HEK293 (cell line): ENCODE measurements around the gene S100A2.
A peak's percentile ranks its signal among the peaks of the same experiment; 100 is the strongest.

Experiments used
- CTCF ChIA-PET: fragments of 350-600 bp; formaldehyde crosslinking; extraction: SDS; loops from one replicate; lab custom pipeline; 2021; ENCODE audit warnings: antibody characterized with exemption; lab: Yijun Ruan, JAX
- POLR2A ChIA-PET: fragments of 300-600 bp; formaldehyde crosslinking; extraction: SDS; loops from one replicate; lab custom pipeline; 2020; ENCODE audit warnings: antibody characterized with exemption, inconsistent platforms; lab: Yijun Ruan, JAX
- H3K27ac ChIP-seq: fragments of 200-500 bp; sonication (Bioruptor generic); 2 replicates; pipeline ENCODE4 v1.5.1; 2014; ENCODE audit warnings: low read depth, low read length, control low read depth, inconsistent platforms; ENCODE audit errors: extremely low read depth
- H3K36me3 ChIP-seq, 2 experiments: fragments of 200-500 bp in 1 of 2; sonication (Bioruptor generic) in 1 of 2; 1 replicate in 1 of 2; 2 replicates in 1 of 2; pipeline ENCODE4 v1.5.1; 2014 to 2017; ENCODE audit warnings: inconsistent platforms in 2 of 2, low read length in 2 of 2; ENCODE audit not compliant: control insufficient read depth in 2 of 2, insufficient read depth in 1 of 2
- H3K4me1 ChIP-seq: fragments of 200-500 bp; sonication (Bioruptor generic); 2 replicates; pipeline ENCODE4 v1.5.1; 2014; ENCODE audit warnings: mild to moderate bottlenecking, low read length, inconsistent platforms; ENCODE audit not compliant: control insufficient read depth, insufficient read depth
- H3K4me3 ChIP-seq: 2 replicates; pipeline ENCODE4 v1.5.1; 2011; ENCODE audit warnings: low read depth, mild to moderate bottlenecking, control low read depth, low read length, moderate library complexity
- H3K9me3 ChIP-seq: fragments of 200-500 bp; sonication (Bioruptor generic); 2 replicates; pipeline ENCODE4 v1.5.1; 2014; ENCODE audit warnings: low read depth, low read length, inconsistent platforms; ENCODE audit not compliant: control insufficient read depth, insufficient read depth
- GFI1B ChIP-seq: fragments of 450-650 bp; formaldehyde crosslinking; IDR thresholded peaks from 2 replicates; pipeline ENCODE4 v1.5.1; 2016; ENCODE audit warnings: missing biosample characterization, missing genetic modification characterization
- GLIS1 ChIP-seq: fragments of 450-650 bp; formaldehyde crosslinking; IDR thresholded peaks from 2 replicates; pipeline ENCODE4 v1.5.1; 2016; ENCODE audit warnings: missing biosample characterization, missing genetic modification characterization
- KLF1 ChIP-seq: fragments of 450-650 bp; formaldehyde crosslinking; IDR thresholded peaks from 2 replicates; pipeline ENCODE4 v1.5.1; 2016; ENCODE audit warnings: missing biosample characterization, missing genetic modification characterization
- MEIS1 ChIP-seq: sonication (generic); formaldehyde crosslinking; IDR thresholded peaks from 2 replicates; pipeline ENCODE4 v1.8.1; 2022; ENCODE audit warnings: missing genetic modification reagents, mild to moderate bottlenecking, borderline replicate concordance
- OVOL3 ChIP-seq: fragments of 450-650 bp; formaldehyde crosslinking; IDR thresholded peaks from 2 replicates; pipeline ENCODE4 v1.5.1; 2016; ENCODE audit warnings: missing biosample characterization, missing genetic modification characterization
- RBAK ChIP-seq: fragments of 450-650 bp; formaldehyde crosslinking; IDR thresholded peaks from 2 replicates; pipeline ENCODE4 v1.5.1; 2016; ENCODE audit warnings: missing biosample characterization, missing genetic modification characterization
- SP2 ChIP-seq: fragments of 450-650 bp; formaldehyde crosslinking; IDR thresholded peaks from 2 replicates; pipeline ENCODE4 v1.5.1; 2016; ENCODE audit warnings: missing biosample characterization, missing genetic modification characterization
- SP3 ChIP-seq: fragments of 450-650 bp; formaldehyde crosslinking; IDR thresholded peaks from 2 replicates; pipeline ENCODE4 v1.5.1; 2016; ENCODE audit warnings: missing biosample characterization, missing genetic modification characterization
- SP7 ChIP-seq: fragments of 450-650 bp; formaldehyde crosslinking; IDR thresholded peaks from 2 replicates; pipeline ENCODE4 v1.5.1; 2016; ENCODE audit warnings: missing biosample characterization, missing genetic modification characterization
- ZBTB17 ChIP-seq: fragments of 450-650 bp; formaldehyde crosslinking; IDR thresholded peaks from 2 replicates; pipeline ENCODE4 v1.5.1; 2016; ENCODE audit warnings: missing biosample characterization, missing genetic modification characterization
- ZNF121 ChIP-seq: fragments of 450-650 bp; formaldehyde crosslinking; IDR thresholded peaks from 2 replicates; pipeline ENCODE4 v1.5.1; 2016; ENCODE audit warnings: missing biosample characterization, missing genetic modification characterization
- ZNF133 ChIP-seq: fragments of 450-650 bp; formaldehyde crosslinking; IDR thresholded peaks from 2 replicates; pipeline ENCODE4 v1.5.1; 2016; ENCODE audit warnings: missing biosample characterization, missing genetic modification characterization
- ZNF169 ChIP-seq: fragments of 450-650 bp; formaldehyde crosslinking; IDR thresholded peaks from 2 replicates; pipeline ENCODE4 v1.5.1; 2016; ENCODE audit warnings: missing biosample characterization, missing genetic modification characterization
- ZNF175 ChIP-seq: fragments of 450-650 bp; formaldehyde crosslinking; IDR thresholded peaks from 2 replicates; pipeline ENCODE4 v1.5.1; 2016; ENCODE audit warnings: missing biosample characterization, missing genetic modification characterization
- ZNF184 ChIP-seq: fragments of 450-650 bp; IDR thresholded peaks from 2 replicates; pipeline ENCODE4 v1.5.1; 2018; ENCODE audit warnings: missing biosample characterization, mild to moderate bottlenecking, missing genetic modification characterization
- ZNF324 ChIP-seq: fragments of 450-650 bp; formaldehyde crosslinking; IDR thresholded peaks from 2 replicates; pipeline ENCODE4 v1.5.1; 2016; ENCODE audit warnings: missing biosample characterization, missing genetic modification characterization
- ZNF394 ChIP-seq: fragments of 450-650 bp; formaldehyde crosslinking; IDR thresholded peaks from 2 replicates; pipeline ENCODE4 v1.5.1; 2016; ENCODE audit warnings: missing biosample characterization, missing genetic modification characterization, mild to moderate bottlenecking, moderate library complexity, borderline replicate concordance
- ZNF558 ChIP-seq: fragments of 450-650 bp; formaldehyde crosslinking; IDR thresholded peaks from 2 replicates; pipeline ENCODE4 v1.5.1; 2016; ENCODE audit warnings: missing biosample characterization, missing genetic modification characterization
- ZNF561 ChIP-seq: fragments of 450-650 bp; IDR thresholded peaks from 2 replicates; pipeline ENCODE4 v1.5.1; 2018; ENCODE audit warnings: missing biosample characterization, missing genetic modification characterization, borderline replicate concordance
- ZNF621 ChIP-seq: fragments of 450-650 bp; formaldehyde crosslinking; IDR thresholded peaks from 2 replicates; pipeline ENCODE4 v1.5.1; 2017; ENCODE audit warnings: missing biosample characterization, missing genetic modification characterization
- ZNF629 ChIP-seq: fragments of 450-650 bp; formaldehyde crosslinking; IDR thresholded peaks from 2 replicates; pipeline ENCODE4 v1.5.1; 2017; ENCODE audit warnings: missing biosample characterization, missing genetic modification characterization
- ZNF76 ChIP-seq: fragments of 450-650 bp; formaldehyde crosslinking; IDR thresholded peaks from 2 replicates; pipeline ENCODE4; 2016; ENCODE audit warnings: low read depth, missing biosample characterization, missing genetic modification characterization, borderline replicate concordance
- ZNF776 ChIP-seq: fragments of 450-650 bp; formaldehyde crosslinking; IDR thresholded peaks from 2 replicates; pipeline ENCODE4 v1.5.0; 2017; ENCODE audit warnings: missing biosample characterization, missing genetic modification characterization, borderline replicate concordance
- ZNF792 ChIP-seq: fragments of 450-650 bp; formaldehyde crosslinking; IDR thresholded peaks from 2 replicates; pipeline ENCODE4 v1.5.1; 2016; ENCODE audit warnings: missing biosample characterization, missing genetic modification characterization
- ZNF830 ChIP-seq: fragments of 450-650 bp; IDR thresholded peaks from 2 replicates; pipeline ENCODE4 v1.5.0; 2018; ENCODE audit warnings: missing biosample characterization, missing genetic modification characterization, low read depth, mild to moderate bottlenecking, moderate library complexity
- ZXDB ChIP-seq: fragments of 450-650 bp; formaldehyde crosslinking; IDR thresholded peaks from 2 replicates; pipeline ENCODE4 v1.5.1; 2016; ENCODE audit warnings: missing biosample characterization, missing genetic modification characterization
- TF ChIP-seq, protein P1 (sequence below): fragments of 450-650 bp; formaldehyde crosslinking; IDR thresholded peaks from 2 replicates; pipeline ENCODE4 v1.5.1; 2016; ENCODE audit warnings: missing biosample characterization, missing genetic modification characterization
- TF ChIP-seq, protein P2 (sequence below): fragments of 450-650 bp; formaldehyde crosslinking; IDR thresholded peaks from 2 replicates; pipeline ENCODE4 v1.5.1; 2016; ENCODE audit warnings: missing biosample characterization, missing genetic modification characterization

The S100A2 gene

DNA sequence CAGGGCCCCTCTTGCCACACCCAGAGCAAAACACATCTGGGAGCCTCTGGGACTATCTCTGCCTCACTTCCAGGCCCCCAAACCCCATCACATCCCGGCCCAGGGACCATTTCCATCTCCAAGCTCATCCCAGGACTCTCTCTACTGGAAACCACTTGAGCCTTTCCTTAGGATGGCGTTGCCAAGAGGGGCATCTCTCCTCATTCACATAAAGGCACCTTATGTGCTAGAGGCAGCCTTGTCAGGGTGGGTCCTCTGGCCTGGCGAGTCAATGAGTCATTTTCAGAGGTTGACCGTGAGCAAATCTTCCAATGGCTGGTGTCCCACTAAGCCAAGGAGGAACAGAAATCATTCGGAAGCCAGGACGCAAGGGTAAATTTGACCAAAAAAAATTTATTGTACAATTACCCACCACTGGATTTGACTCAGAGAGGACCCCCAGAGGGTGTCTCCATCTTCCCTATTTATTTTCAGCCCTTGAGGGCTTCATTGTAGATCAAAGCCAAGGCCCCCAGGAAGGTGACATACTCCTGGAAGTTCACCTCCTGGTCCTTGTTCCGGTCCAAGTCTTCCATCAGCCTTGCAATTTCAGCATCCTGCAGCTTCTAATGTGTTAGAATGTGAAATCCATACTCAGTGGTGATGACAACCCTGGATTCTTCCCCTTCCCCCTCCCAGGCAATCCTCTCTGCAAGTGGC is 31.3 kb downstream of the S100A2 start:
- TF ChIP-seq ZNF175 (tag by site-specific recombination) (no peak), ZNF394 (tag by site-specific recombination) (peak; percentile 33; the same call in 1 of the 2 replicates), ZBTB17 (tag by site-specific recombination) (0 out of 2 replicates have a peak, but pooled peaks have one; percentile 14), OVOL3 (tag by site-specific recombination) (no peak), ZNF621 (tag by site-specific recombination) (no peak), ZNF133 (tag by site-specific recombination) (no peak), ZNF184 (tag by site-specific recombination) (peak; percentile 40; the same call in 1 of the 2 replicates), SP3 (tag by site-specific recombination) (no peak)
- Histone ChIP-seq H3K4me1 (no peaks in the 10 kb centered on the region), H3K9me3 (no peaks in the 10 kb centered on the region), H3K27ac (no peak overlapping the region), H3K4me3 (no peak overlapping the region), H3K36me3 (no peaks in the 10 kb centered on the region)
- POLR2A ChIA-PET: interaction anchor here (1.2 kb wide), 1 partner anchor 34 kb away, joined by 4 read pairs; no protein-coding TSS in a partner anchor
- CTCF ChIA-PET: interaction anchor here (0.6 to 4.3 kb wide), 10 partner anchors 9 to 42 kb away, joined by 3 to 55 read pairs (median 4); partner anchors contain the start of genes S100A3 and S100A4

DNA sequence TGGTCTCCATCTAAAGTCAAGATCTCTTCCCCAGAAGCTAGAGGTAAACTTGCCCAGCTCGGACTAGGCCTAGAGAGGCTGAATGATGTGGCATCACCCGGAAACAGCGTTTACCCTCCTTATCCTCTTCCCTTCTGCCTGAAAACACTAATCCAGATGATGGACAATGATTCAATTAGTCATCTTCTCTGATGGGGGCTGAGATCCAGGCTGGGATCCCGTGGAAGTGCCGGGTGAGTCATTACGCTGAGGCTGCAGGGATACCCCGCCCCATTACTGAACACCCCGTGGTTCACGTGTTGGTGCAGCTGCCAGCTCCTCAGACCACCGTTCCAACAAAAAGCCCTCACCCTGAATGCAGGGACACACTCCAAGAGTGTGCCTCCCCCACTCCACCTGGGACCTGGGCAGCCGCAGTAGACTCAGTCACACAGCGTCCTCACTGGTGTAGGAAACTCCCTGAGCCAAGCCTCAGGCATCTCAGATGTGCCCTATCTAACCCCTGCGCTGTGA is 31.9 kb downstream of the S100A2 start:
- Histone ChIP-seq H3K4me1 (no peaks in the 10 kb centered on the region), H3K27ac (no peak overlapping the region), H3K4me3 (no peak overlapping the region), H3K36me3 (no peaks in the 10 kb centered on the region), H3K9me3 (no peaks in the 10 kb centered on the region)
- TF ChIP-seq ZNF629 (tag by site-specific recombination) (peak; percentile 32; the same call in 1 of the 2 replicates), GFI1B (no peak), ZNF776 (tag by site-specific recombination) (no peak), GLIS1 (0 out of 2 replicates have a peak, but pooled peaks have one; percentile 7), MEIS1 (CRISPR knock-in tag) (no peak), ZNF324 (tag by site-specific recombination) (no peak), SP7 (tag by site-specific recombination) (0 out of 2 replicates have a peak, but pooled peaks have one; percentile 48), KLF1 (no peak), ZXDB (tag by site-specific recombination) (no peak), ZNF121 (tag by site-specific recombination) (no peak), ZNF169 (tag by site-specific recombination) (no peak), ZNF558 (no peak), ZNF792 (tag by site-specific recombination) (no peak), ZNF621 (tag by site-specific recombination) (no peak), ZNF830 (no peak), ZNF561 (tag by site-specific recombination) (no peak), SP2 (tag by site-specific recombination) (no peak), RBAK (tag by site-specific recombination) (no peak), ZNF76 (tag by site-specific recombination) (peak; percentile 48; the same call in 1 of the 2 replicates)
- TF ChIP-seq, protein P1, sequence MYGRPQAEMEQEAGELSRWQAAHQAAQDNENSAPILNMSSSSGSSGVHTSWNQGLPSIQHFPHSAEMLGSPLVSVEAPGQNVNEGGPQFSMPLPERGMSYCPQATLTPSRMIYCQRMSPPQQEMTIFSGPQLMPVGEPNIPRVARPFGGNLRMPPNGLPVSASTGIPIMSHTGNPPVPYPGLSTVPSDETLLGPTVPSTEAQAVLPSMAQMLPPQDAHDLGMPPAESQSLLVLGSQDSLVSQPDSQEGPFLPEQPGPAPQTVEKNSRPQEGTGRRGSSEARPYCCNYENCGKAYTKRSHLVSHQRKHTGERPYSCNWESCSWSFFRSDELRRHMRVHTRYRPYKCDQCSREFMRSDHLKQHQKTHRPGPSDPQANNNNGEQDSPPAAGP (tag by site-specific recombination): peak; percentile 62; the same call in 1 of the 2 replicates
- TF ChIP-seq, protein P2, sequence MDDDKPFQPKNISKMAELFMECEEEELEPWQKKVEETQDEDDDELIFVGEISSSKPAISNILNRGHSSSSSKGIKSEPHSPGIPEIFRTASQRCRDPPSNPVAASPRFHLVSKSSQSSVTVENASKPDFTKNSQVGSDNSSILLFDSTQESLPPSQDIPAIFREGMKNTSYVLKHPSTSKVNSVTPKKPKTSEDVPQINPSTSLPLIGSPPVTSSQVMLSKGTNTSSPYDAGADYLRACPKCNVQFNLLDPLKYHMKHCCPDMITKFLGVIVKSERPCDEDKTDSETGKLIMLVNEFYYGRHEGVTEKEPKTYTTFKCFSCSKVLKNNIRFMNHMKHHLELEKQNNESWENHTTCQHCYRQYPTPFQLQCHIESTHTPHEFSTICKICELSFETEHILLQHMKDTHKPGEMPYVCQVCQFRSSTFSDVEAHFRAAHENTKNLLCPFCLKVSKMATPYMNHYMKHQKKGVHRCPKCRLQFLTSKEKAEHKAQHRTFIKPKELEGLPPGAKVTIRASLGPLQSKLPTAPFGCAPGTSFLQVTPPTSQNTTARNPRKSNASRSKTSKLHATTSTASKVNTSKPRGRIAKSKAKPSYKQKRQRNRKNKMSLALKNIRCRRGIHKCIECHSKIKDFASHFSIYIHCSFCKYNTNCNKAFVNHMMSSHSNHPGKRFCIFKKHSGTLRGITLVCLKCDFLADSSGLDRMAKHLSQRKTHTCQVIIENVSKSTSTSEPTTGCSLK (tag by site-specific recombination): no peak
- ChIA-PET POLR2A (interaction anchor here (1.2 to 2.4 kb wide), 3 partner anchors 32 to 93 kb away, joined by 4 to 7 read pairs (median 6); partner anchors contain the start of genes S100A13 and S100A2), CTCF (interaction anchor here (0.5 to 4.3 kb wide), 16 partner anchors 9 to 1073 kb away, joined by 3 to 55 read pairs (median 4); partner anchors contain the start of genes RAB13, S100A1, S100A13 and S100A3)
